ENCODE data around the gene CDC40.
A peak's percentile ranks its signal among the peaks of the same experiment; 100 is the strongest.

Gene CDC40

DNA sequence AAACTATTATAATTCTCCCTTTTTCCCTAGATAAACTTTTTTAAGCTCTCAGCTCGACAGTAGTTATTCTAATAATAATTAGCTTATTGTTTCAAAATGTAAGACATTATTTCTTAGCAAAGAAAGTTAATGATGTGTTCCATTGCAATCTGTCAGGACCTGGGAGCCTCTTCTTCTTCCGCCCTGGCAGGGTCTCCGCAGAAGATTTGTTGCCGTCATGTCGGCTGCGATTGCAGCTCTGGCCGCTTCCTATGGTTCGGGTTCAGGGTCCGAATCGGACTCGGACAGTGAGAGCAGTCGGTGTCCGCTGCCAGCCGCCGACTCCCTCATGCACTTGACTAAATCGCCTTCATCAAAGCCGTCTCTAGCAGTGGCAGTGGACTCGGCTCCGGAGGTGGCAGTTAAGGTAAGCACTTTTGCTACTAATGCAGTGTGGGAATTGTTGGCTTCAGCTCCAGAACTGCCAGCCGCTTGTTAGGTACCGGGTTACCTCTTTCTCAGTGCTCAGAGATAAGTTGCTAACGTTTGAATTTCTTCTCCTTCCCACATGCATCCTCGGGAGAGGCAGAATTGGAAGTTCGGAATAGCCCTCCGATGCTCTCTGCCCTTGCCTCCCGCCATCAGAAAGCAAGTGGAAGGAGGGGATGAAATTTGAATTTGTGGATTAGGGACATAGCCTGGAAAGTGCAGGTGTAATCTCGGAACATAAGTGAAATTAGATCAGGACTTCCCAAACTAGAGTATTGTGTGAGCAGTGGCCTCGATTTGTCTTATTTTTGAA lies at the start of gene CDC40:
Gene CDC40 (plus strand): TSS at position 200 of the 781 bp plus-strand sequence. CDS start 18 bp downstream, at position 218.
- DNase-seq: peak; percentile 87

DNA sequence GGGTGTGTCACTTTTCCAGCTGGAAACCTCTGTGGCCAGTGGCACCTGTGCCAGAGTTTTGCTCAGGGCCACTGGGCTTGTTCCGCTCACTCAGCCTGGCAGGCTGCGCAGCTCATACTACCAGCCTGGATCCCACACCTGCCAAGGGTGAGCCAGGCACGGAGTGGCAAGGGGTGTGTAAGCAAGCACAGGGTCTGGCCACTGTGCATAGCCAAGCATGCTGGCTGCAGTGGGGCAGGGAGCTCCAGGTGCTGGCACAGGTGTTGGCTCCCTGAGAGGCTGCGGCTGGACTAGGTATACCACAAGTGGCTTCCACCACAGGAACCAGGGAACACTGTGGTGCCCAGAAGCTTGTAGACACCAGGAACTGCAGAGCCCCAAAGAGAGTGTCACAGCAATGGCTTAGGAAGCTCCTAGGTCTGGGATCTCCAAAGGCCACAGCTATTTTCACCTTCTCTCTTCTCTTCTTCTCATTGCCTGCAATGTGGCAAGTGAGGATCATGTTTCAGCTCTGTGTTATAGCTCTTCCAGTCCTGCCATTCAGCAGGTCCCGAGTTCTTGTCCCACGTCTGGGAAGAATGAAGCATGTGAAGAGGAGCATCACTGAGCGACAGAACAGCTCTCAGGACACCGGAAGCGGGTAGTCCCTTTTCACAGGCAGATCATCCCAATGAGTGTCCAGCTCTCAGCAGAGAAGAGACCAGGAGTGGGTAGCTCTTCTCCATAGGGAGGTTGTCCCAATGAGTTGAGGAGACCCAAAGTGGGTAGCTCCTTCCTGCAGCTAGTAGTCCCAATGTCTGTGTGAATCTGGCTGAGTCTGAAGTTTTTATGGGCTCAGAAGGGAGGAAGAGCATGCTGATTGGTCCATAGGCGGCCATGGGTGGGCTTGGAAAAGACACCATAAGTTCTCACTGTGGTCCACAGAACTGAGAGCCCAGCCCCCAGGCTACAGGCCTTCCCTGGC lies 42.0 kb upstream of the CDC40 start:
- no peak for DNase-seq

DNA sequence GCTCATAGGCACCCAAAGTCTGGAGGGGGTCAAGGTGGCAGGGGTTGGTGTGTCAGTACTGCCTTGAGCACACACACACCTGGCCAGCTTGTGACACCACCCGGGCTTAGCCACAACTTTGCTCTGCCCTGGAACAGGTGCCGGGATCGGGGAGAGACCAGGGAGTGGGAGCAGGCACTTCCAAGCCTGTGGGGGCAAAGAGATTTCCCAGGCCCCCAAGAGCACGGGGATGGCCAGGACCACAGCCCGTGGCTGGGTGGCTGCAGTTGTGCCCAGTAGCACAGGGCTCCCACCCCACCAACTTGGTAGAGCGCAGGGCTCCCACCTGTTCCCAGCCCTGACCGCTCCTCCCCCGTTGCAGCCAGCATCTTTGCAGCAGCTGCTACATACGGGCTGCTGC lies 41.2 kb upstream of the CDC40 start:
- DNase-seq: no peak

DNA sequence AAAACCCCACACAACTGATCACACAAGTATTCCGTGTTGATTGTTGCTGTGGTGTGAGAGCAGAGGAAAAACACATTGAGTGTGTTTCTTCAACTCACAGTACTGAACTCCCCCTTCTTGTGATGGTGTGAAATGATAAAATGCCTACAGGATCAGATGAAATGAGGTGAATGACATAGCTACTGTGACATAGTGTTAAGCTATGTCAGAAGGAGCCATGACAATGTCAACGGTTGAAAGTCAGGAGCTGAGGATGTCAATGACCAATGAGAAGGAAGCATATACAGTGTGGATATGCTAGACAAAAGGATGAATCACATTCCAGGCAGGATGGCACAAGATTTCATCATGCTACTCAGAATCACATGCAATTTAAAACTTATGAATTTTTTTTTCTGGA lies 39.6 kb upstream of the CDC40 start:
- DNase-seq: no peak

DNA sequence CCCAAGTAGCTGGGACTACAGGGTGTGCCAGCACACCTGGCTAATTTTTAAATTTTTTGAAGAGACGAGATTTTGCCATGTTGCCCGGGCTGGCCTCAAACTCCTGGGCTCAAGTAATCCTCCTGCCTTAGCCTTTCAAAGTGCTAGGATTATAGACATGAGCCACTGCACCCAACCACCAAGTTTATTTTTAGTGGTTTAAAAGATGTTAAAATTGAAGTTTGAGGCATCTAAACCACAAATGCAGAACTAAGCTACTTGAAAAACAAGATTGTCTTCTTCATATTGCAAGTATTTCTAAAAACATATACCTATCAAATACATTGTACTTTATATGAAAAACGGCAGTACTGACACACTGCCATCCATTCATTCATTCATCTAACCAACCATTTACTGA lies 32.4 kb upstream of the CDC40 start:
- DNase-seq: no peak

DNA sequence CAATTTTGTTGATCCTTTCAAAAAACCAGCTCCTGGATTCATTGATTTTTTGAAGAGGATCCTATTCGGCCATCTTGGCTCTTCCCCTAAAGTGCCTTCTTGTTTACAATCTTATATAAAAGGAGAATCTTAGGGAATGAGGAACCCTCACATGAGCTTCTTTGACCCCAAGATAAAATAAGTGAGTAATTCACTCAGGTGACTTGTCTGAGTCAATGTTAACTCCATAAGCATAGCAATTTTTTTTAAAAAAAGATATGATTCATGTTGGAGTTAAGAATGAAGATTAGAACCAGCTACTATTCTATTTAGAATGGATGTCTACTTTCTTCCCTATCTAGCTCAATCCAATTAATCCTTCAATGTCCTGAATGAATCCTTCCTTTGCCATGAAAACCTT lies 21.7 kb upstream of the CDC40 start:
- no peak for DNase-seq

DNA sequence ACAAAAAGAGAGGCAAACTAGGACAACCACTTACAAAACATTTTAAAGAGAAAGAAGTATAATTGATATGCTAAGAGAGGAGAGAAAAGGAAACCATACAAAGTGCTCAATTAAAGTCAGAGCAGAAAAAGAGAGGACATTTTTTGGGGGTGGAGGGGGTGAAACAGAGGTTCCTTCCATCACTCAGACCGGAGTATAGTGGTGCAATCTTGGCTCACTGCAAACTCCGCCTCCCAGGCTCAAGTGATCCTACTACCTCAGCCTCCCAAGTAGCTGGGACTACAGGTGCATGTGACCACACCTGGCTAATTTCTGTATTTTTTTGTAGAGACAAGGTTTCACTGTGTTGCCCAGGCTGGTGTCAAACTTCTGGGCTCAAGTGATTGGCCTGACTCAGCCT lies 10.1 kb upstream of the CDC40 start:
- DNase-seq: no peak

DNA sequence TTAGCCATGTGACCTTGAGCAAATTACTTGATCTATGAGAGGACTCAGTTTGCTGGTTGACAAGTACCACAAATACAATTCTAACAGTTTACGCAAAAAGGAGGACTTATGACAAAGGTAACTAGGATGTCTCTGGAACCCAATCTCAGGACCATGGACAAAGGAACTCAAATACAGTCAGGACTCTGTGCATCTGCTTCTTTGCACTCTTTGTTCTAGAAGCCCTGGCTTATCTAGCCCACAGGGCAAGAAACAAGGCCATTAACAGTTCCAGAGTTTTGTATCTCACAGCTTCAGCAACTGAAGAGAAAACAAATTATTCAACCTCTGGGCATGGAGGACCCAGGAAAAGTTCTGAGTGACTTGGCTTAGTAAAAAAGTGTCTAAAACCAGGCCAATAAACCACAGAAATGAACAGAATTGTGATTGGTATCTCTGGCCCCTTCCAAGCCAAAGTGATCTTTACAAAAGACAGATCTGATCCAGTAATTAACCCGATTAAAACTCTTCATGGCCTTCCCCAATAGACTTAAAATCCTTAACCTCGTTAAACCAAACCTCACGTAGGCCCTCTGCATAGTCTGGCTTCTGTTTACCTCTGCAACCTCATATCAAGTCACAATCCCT lies 6.6 kb upstream of the CDC40 start:
- DNase-seq: peak; percentile 93

DNA sequence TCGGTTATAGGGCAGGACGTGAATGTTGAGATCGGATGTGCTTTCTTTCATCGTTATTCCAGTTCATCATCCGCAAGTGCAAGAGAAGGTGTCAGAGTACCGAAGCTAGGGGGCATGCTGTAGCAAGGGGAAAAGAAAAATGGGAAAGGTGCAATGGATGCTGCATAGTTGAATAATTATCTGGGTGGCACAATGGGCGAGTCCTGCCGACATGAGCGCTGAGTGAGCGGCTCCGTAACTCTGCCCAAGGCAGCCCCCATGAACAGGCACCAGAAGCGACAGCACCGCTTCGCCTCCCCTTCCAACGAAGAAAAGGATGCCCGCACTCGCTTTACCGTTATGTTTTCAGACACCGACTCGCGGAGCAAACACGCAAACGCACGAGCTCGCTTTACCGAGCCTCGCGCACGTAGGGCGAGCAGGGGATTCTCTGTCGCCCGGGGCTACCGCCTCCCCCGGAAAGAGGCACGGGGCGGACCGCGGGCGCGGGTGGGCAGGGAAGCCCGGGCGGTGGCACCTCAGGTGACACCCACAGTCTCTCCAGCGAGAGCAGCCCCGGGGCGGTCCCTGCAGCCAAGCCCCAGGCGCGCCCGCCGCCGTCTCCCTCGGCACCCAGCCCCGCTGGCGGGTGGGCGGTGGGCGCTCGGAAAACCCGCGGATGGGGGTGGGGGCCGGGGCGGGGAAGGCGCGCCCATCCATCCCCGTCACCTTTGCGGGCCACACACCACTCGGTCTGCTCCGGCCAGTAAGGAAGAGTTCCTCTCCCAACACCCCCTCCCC lies 1.4 kb upstream of the CDC40 start:
- DNase-seq: peak; percentile 83

DNA sequence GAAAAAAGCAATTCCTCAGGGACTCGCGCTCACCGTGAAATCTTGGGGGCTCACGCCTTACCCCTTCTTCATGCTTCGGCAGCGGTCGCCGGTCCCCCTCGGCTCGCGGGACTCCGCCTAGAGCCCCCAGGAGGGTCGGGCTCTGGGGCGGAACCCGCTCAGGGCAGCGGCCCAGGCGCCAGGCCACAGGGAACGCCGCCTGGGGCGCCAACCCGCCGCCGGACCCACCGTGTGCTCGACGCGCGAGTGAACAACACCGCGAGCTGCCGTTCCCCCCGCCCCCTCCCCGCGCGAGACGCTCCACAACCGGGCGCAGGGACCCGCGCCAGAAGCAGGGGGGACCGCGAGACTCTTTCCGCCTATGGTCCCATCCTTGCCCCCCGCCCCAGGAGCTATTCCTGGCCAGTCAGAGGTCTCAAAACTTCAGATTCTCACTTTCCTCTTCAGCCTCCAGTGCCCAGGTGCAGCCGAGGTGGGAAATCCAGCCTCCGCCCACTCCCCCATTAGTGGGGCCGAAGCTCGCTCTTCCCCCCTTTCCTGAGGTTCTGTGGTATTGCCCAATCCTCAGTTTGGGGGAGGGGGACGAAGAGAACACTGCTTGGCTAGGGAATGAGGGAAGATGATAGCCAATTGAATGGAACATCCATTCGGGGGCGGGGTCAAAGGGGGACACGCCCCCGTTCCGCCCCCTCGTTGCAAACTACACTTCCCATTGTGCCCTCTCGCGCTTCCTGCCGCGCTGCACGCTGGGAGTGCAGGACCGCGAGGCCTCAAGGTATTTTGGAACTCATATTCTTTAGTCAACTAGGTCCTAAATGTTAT lies 610 bp upstream of the CDC40 start, which contains the start of gene WASF1:
Gene WASF1 (minus strand): TSS at position 265 of the 822 bp plus-strand sequence. CDS start 52,069 bp downstream, outside the sequence.
- peak; percentile 99 for DNase-seq

DNA sequence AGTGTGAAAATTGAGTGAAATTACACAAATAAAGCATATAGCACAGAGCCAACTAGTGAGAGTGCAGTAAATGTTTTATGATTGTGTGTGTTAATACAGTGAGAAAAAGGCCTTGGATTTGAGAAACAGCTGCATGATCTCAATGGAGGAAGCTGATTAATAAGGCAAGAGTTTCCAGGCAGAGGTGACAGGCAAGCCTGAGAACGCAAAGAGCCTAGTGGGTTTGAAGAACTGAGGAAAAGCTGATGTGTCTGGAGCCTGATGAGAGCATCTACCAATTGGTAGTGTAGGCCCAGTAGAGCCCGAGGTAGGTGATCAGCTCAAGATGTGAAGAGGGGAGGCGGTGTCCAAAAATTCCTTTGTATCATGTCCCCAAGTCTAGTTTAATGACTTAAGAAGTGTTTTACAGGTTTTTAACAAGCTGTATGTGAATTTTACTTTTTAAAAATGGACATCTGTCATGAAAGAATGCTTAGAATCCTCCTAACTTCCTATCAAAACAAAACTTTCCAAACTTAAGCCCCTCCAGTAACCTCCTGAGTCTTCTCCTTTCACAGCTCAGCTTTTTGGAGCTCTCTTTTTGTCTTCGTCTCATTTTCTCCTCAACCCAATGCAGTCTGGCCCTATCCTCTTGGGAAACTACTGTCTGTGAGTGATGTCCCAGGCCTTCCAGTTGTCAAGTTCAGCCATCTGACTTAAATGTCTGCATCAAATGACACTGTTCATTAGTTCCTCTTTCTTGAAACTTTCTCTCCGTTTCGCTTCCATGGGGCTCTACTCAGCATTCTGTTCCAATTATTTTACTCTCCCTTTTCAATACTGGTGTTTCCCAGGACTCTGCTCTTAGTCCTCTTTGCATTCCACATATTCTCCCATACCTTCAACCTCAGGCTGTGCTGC lies 1.2 kb downstream of the CDC40 start:
- peak; percentile 28 for DNase-seq

DNA sequence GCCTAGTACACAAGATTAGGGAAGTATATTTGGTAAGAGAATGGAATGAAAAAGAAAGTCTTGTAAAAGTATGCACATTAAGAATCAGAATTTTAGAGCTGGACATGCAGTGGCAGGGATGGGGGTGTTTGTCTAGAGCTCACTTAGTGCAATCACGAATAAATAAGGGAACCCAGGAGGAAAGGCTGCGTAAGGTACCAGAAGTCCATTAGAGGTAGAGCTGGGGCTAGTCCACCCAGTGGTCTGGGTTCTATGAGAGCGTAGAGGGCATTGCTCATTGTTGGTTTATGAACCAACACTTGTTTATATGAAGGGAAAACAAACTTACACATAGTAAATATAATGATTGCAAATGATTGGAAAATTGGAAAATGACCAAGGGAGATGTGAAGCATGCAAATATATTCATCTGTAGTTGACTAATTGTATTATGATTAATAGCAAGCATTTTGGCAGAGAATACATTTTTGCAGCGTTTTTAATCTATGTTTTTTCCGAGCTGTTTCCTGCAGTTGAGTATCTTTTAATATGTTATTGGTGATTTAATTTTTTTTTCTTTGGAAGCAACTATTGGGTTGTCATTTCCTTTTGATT lies 3.2 kb downstream of the CDC40 start:
- DNase-seq: no peak

DNA sequence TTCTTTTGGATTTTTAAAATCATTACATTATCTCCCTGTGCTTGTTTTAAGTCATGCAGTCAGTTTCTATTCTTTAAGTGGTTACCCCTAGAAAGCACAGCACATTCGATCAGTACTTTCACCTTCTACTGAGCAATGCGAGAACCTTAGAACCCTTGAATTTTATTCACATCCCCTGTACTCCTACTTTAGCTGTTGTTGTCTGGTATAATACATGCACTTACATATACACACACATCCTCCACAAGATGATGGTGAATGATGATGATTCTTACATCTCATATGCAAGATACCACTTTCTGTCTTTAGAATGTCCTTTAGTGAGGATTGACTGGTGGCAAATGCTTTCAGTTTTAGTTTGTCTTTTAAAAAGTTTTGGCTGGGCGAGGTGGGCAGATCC lies 5.7 kb downstream of the CDC40 start:
- DNase-seq: no peak

DNA sequence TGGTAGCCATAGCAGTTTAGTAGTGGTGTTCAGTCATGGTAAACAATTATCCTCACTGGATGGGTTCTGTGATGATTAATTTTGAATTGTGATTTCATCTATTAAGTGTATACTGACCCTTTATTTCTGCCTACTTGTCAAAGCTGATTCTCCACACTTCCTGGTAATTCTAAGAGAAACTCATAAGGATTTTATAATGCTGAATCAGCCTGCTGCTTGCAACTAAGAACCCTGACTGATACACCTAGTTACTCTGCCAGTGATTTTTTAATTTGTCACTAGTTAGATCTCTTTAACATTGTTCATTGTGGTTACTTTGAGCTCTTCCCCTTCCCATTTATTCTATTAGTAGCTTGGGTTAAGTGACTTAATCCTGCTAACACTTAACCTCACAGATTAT lies 8.6 kb downstream of the CDC40 start:
- DNase-seq: peak; percentile 24

DNA sequence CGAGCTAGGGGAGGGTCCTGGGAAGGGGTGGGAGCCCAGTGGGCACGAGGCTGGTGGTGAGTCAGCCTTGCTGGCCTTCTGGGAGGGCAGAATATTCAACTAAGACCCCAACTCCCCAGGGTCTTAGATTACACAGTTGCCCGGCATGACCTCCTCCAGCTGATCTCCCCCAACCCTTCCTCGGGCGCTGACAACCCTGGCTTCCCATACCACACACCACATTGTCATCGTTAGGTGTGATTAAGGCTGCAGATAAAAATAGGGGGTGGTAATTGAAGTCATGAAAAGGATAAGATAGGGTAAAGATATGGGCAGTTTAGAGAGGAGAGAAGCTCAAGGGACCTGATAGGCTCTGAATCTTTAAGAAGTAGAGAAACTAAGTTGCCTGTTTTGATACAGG lies 10.5 kb downstream of the CDC40 start:
- no peak for DNase-seq

DNA sequence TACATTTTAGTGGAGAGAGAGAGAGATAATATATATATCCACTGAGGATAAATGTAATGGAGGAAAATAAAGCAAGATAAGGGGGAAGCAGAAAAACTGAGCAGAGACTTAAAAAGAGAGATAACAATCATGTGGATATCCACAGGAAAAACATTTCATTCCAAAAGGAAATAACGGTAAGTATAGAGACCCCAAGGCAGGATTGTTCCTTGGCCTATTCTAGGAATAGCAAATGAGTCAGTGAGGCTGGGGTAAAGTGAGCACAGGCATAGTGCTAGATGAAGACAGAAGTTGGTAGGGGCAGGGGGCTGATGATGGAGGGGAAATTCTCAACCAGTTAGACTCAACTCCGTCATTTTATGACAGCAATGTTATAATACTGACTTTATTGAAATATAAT lies 11.2 kb downstream of the CDC40 start:
- DNase-seq: no peak

DNA sequence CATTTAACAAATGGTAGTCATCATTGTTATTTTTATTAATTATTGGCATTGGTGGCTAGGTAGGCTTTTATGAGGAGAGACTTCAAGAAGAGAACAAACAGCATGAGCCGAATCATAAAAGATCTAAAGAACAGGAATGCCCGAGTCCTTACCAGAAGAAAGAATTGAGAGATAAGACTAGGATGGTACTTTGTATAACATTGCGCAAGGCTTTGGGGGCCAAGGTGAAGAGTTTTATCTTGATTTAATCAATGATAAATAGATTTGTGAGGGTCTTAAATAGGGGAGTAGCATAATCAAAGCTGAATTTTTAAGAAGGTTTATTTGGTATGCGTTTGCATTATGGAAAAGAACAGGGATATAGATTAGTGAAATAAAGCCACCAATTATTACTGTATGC lies 15.4 kb downstream of the CDC40 start:
- no peak for DNase-seq

DNA sequence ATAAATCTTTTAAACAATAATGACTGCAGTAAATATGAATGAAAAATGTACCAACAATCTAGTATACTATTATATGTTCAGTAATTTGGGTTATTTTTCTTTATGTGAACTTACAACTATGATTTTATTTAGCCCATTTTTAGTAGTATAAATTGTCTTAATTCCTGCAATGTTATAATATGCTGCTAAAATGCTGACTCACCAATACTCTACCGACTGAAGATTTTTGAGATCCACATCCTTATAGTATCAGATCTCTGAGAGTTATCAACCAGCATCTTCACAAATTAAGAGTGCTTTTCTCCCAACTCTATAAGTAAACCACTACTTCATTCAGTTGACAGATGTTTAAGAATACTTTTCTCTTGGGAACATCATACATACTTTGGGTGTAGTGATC lies 16.6 kb downstream of the CDC40 start:
- no peak for DNase-seq

DNA sequence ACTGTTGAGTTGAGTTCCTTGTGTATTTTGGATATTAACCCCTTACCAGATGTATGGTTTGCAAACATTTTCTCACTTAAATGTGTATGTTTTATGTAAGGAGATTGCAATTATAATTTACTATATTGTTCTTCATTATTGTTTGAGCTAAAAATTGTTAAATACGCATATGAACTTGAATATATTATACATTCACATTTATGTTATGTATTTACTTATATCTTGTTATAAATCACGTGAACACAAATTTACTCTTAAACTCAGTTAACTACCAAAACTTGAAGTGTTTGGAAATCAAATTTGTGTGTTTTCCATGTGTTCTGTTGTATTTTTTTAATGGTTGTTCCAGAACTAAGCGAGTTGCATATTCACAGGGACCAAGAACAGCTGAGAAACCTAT lies 18.3 kb downstream of the CDC40 start:
- DNase-seq: no peak

All from NCI-H82 (cell line).